ENCODE measurements around the gene NLN.

DNA sequence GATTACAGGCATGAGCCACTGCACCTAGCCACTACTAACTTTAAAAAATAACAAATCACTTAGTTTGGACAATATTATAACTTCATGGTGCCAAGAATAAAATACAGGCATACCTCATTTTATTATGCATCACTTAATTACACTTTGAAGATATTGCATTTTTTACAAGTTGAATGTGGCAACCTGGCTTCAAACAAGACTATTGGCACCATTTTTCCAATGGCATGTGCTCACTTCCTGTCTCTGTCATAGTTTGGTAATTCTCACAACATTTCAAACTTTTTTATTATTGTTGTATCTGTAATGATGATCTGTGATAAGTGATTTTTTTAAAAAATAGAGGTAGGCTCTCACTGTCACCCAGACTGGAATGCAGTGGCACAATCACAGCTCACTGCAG, 154.5 kb downstream of the NLN start:
- no peak for TF ChIP-seq ELK1 (IDR thresholded peaks at IDR 0.05; ENCODE audit: borderline replicate concordance, low read depth, low read length)
- TF ChIP-seq NFE2L2 (IDR thresholded peaks at IDR 0.05; ENCODE audit: low read depth, low read length): no peak
- TF ChIP-seq CTCF (conservative IDR thresholded peaks at IDR 0.05; ENCODE audit: low read depth, low read length): no peak
- TF ChIP-seq POLR2A (IDR thresholded peaks at IDR 0.05; ENCODE audit: low read depth, low read length): no peak
- no peak for TF ChIP-seq MXI1 (IDR thresholded peaks at IDR 0.05; ENCODE audit: borderline replicate concordance, low read depth, low read length)
- TF ChIP-seq CHD1 (IDR thresholded peaks at IDR 0.05; ENCODE audit: low read depth, low read length): no peak
- no peak for TF ChIP-seq RCOR1 (IDR thresholded peaks at IDR 0.05; ENCODE audit: insufficient replicate concordance, low read length)
- TF ChIP-seq BHLHE40 (IDR thresholded peaks at IDR 0.05; ENCODE audit: low read depth, low read length): no peak
- no peak for TF ChIP-seq RAD21 (IDR thresholded peaks at IDR 0.05; ENCODE audit: low read length)
- TF ChIP-seq, protein P1, sequence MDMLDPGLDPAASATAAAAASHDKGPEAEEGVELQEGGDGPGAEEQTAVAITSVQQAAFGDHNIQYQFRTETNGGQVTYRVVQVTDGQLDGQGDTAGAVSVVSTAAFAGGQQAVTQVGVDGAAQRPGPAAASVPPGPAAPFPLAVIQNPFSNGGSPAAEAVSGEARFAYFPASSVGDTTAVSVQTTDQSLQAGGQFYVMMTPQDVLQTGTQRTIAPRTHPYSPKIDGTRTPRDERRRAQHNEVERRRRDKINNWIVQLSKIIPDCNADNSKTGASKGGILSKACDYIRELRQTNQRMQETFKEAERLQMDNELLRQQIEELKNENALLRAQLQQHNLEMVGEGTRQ (IDR thresholded peaks at IDR 0.05; ENCODE audit: low read depth, low read length): no peak
- TF ChIP-seq RFX5 (IDR thresholded peaks at IDR 0.05; ENCODE audit: low read depth, low read length): no peak
